Measurements from ENCODE around the gene ATG4C. TPM values are rescaled to one million over a fixed set of nuclear protein-coding genes. Genes with fewer than 3 reads are reported as not detected.

The ATG4C gene
- total and polyA plus RNA-seq, 2 donors, result 6.9 to 17.3 TPM

DNA sequence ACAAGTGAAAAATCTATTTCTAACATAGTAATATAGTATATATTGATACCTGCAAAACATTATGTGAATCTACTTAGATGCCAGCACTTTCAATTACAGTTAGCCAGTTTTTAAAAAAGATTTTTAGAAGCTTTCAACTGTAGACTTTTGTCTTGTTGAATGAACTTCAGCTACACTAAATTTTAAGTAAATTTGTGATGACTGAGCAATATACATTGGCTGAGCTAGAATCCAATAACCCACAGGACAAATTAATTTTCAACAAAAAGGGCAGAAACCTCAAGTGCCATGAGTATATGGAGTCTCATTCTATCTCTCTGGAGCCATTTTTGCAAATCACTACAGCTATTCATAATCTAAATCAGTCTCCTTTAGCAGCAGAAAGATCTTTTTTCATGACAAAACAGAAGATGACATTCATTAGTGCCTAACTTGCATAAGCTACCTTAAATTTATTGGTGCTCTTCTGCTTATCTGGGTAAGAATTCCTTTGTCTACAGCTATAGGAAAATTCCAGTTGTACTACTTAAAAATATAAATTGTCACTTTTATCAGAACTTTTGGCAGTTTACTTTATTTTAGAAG, 100.3 kb downstream of the ATG4C start:
- Histone ChIP-seq H3K36me3 (ENCODE audit: insufficient read depth) (no peaks in the 10 kb centered on the region), H3K27ac (ENCODE audit: low read depth) (no peak overlapping the region), H3K4me3 (ENCODE audit: low read depth, low read length) (no peak overlapping the region), H3K4me1 (ENCODE audit: insufficient read depth) (no peaks in the 10 kb centered on the region)
- DNase-seq (ENCODE audit: extremely low spot score), result no peak

DNA sequence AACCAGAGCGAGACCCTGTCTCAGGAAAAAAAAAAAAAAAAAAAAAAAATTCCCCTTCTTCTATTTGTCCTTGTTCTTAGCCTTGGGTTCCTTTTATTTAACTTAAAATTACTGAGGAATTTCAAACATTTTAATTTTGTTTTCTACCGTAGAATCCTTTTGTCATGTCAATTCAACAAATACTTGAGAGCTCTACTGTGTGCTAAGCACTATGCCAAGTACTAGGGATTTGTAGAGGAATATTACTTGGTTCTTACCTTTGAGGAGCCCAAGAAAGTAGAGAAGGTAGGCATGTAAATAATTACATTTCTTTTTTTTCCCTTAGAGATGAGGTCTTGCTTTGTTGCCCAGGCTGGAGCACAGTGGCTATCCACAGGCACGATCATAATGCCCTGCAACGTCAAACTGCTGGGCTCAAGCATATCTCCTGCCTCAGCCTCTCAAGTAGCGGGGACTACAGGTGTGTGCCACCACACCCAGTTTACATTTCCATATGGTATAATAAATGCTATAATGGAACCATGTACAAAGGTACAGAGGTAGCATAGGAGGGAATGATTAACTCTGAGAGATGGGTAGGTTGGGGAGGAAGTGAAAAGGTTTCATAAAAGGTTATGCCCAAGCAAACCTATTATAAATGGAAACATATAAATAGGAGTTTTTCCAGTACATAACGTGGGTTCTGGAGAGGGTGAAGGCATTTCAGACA, 104.0 kb downstream of the ATG4C start:
- no peaks in the 10 kb centered on the region for H3K4me1 ChIP-seq (ENCODE audit: insufficient read depth)
- 85% methylated on average over 6 of the region's 6 CpGs for WGBS
- H3K36me3 ChIP-seq (ENCODE audit: insufficient read depth), result no peaks in the 10 kb centered on the region
- DNase-seq (ENCODE audit: extremely low spot score), result no peak
- H3K4me3 ChIP-seq (ENCODE audit: low read depth, low read length), result no peak overlapping the region
- H3K27ac ChIP-seq (ENCODE audit: low read depth), result no peak overlapping the region

DNA sequence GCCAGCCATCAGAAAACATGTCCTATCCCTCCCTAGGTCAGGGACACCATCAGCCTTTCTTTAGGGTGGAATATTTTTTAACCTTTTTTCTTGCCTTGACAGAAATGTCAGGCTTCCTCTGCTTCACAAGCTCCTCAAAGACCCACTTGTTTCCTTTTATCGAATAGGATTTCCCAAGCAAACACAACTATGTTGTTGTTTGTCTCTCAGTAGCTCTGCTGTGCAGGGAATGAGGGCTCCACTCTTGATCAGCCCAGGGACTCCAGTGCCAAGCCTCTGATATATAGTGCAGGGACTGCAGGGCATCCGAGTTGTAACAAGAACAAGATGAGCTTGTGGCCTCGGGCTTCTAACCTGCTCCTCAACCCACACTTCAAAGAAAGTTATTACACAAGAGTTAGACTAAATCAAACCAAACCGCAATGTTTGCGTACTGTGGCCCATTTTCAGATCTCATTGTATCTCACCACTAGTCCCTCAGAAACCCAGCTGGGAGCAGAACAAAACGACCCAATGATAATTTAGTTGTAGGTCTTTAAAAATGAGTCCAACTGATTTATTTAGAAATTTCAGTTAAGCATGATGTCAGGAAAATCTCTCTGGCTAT, 108.1 kb downstream of the ATG4C start:
- no peak overlapping the region for H3K4me3 ChIP-seq (ENCODE audit: low read depth, low read length)
- WGBS, result 74% methylated on average over 6 of the region's 6 CpGs

DNA sequence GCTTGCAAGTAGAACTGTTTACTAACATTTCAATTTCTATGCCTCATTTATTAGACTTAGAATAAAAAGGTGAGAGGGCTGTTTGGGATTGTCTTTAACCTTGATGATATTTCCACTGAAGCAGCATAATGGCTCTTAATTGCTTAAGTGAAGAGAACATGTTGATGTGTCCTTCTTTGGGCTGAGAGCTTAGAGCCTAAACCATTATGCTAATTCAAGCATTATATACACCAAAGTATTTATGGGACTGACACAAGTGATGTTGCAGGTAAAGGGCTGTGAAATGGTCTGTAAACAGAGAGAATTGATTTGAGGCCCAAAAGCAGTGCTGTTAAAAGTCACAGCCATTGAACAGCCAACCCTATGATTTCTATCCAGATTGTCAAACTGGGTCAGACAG, 113.9 kb downstream of the ATG4C start:
- DNase-seq (ENCODE audit: extremely low spot score), result no peak
- Histone ChIP-seq H3K4me1 (ENCODE audit: insufficient read depth) (no peaks in the 10 kb centered on the region), H3K36me3 (ENCODE audit: insufficient read depth) (no peaks in the 10 kb centered on the region), H3K4me3 (ENCODE audit: low read depth, low read length) (no peak overlapping the region), H3K27ac (ENCODE audit: low read depth) (no peak overlapping the region)

More for the DNA sequence above, 108.1 kb downstream of the ATG4C start:
- DNase-seq (ENCODE audit: extremely low spot score), result no peak
- no peak overlapping the region for H3K27ac ChIP-seq (ENCODE audit: low read depth)
- H3K4me1 ChIP-seq (ENCODE audit: insufficient read depth), result no peaks in the 10 kb centered on the region
- no peaks in the 10 kb centered on the region for H3K36me3 ChIP-seq (ENCODE audit: insufficient read depth)

DNA sequence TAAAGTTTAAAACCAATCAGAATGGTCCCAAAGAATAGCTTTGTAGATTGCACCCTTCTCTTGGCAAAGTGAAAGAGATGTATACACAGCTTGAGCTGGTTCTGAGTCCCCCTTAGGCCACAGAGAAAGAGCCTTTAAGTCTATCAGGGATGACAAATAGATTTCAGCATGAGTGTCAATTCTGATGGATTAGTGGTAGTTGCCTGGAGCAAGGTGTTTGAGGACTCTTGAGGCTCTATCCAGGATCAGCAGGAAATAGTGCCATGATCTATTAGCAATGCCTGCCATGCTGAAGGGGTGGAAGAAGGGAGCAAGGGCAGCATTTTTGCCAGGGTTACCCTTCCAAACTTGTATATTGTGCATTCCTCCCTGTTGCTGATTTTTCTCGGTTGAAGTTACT, 116.6 kb downstream of the ATG4C start:
- no peaks in the 10 kb centered on the region for H3K36me3 ChIP-seq (ENCODE audit: insufficient read depth)
- H3K4me1 ChIP-seq (ENCODE audit: insufficient read depth), result no peaks in the 10 kb centered on the region
- DNase-seq (ENCODE audit: extremely low spot score), result no peak
- H3K27ac ChIP-seq (ENCODE audit: low read depth), result no peak overlapping the region
- WGBS, result 92% methylated on average over 1 of the region's 1 CpG
- no peak overlapping the region for H3K4me3 ChIP-seq (ENCODE audit: low read depth, low read length)

DNA sequence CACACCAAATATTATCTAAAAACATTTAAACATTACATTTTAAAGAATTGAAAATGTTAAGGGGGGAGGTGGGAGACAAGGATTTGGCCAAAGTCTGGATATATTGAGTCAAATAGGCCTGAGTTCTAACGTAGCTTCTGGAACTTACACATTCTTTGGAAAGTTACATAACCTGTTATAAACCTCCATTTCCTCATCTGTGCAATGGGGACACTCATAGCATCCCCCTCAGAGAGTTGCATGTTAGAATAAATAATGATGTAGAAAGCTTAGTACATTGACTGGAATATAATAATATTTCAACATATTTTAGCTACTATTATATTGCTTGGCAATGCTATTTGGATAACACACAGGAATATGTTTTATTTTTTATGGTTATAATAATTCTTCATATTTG, 117.7 kb downstream of the ATG4C start:
- Histone ChIP-seq H3K4me3 (ENCODE audit: low read depth, low read length) (no peak overlapping the region), H3K36me3 (ENCODE audit: insufficient read depth) (no peaks in the 10 kb centered on the region), H3K27ac (ENCODE audit: low read depth) (no peak overlapping the region), H3K4me1 (ENCODE audit: insufficient read depth) (no peaks in the 10 kb centered on the region)
- no peak for DNase-seq (ENCODE audit: extremely low spot score)
- WGBS, result 78% methylated on average over 1 of the region's 1 CpG

DNA sequence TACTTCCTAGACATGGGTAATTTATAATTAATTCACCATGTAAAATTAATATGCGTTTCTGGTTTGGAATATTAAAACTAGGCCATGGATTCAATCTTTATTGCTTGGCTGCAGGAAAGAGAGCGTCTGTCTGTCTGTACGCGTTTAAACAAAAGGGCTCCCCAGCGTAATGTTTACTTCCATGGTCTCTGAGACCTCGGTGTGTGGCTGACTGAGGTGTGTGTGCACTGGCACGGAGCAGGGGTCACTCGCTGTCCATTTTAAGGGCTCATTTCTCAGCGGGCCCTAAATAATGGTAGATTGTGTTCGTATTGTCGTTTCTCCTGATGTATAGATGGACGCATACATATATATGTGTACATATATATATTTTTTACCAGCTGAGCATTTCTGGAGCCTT, 119.6 kb downstream of the ATG4C start:
- Histone ChIP-seq H3K27ac (ENCODE audit: low read depth) (no peak overlapping the region), H3K4me1 (ENCODE audit: insufficient read depth) (no peaks in the 10 kb centered on the region), H3K4me3 (ENCODE audit: low read depth, low read length) (no peak overlapping the region), H3K36me3 (ENCODE audit: insufficient read depth) (no peaks in the 10 kb centered on the region)
- no peak for DNase-seq (ENCODE audit: extremely low spot score)
- WGBS, result 73% methylated on average over 12 of the region's 12 CpGs

DNA sequence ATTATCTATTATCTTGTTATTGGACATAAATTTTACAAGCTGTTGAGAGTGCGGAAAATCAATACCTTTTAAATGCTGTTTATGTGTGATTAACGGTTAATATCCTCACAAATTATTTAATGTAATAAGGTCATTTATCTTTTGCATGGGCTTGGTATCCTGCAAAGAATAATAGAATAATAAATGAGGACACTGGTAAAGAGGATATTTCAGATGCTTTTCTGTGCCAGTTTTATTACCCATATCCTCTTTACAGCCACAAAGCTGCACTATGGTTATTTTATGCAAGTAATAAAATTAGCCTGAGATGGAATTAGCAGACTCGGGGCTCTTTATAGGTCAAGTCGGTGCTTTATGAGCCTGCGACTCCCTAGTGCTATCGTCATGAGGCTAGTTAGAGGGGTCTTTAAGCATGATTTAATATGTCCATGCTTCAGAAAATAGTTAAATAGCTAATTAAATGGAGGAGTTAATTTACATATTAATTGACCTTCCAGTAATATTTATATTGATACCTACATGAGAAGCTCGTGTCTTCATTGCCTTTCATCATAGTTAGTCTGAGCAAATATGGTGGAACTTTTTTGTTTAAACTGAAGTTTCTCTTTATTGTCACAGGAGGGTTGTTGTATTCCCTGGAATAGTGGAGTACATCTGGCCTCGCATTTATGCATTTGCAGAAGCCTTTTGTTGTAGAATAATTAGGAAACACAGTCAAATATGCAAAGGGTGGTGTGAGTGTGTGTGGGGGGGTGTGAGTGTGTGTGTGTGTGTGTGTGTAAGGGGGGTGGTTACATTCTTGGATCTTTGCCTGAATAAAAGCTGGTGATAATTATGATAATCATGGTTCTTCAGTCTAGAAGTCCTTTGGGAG, 120.3 kb downstream of the ATG4C start:
- H3K27ac ChIP-seq (ENCODE audit: low read depth), result no peak overlapping the region
- H3K4me3 ChIP-seq (ENCODE audit: low read depth, low read length), result no peak overlapping the region
- 64% methylated on average over 8 of the region's 8 CpGs for WGBS
- no peaks in the 10 kb centered on the region for H3K36me3 ChIP-seq (ENCODE audit: insufficient read depth)
- H3K4me1 ChIP-seq (ENCODE audit: insufficient read depth), result no peaks in the 10 kb centered on the region
- no peak for DNase-seq (ENCODE audit: extremely low spot score)

DNA sequence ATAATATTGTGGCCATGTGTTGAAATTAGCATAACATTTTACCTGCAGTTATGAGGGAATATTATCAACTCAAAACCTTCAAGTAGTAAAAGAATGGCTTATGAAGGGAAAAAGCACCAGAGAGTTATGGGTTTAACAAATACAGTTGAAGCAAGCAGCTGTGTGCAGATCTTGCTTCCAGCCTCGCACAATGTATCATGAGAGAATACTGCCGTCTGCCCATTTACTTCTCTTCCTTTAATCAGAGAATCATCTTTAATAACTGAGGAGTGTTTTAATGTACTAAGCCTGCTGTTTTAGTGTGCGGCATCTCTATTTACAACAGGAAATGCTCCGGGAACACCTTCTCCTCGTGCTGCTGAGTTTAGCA, 120.9 kb downstream of the ATG4C start:
- Histone ChIP-seq H3K36me3 (ENCODE audit: insufficient read depth) (no peaks in the 10 kb centered on the region), H3K27ac (ENCODE audit: low read depth) (no peak overlapping the region), H3K4me3 (ENCODE audit: low read depth, low read length) (no peak overlapping the region), H3K4me1 (ENCODE audit: insufficient read depth) (no peaks in the 10 kb centered on the region)
- 55% methylated on average over 5 of the region's 5 CpGs for WGBS
- DNase-seq (ENCODE audit: extremely low spot score), result no peak

DNA sequence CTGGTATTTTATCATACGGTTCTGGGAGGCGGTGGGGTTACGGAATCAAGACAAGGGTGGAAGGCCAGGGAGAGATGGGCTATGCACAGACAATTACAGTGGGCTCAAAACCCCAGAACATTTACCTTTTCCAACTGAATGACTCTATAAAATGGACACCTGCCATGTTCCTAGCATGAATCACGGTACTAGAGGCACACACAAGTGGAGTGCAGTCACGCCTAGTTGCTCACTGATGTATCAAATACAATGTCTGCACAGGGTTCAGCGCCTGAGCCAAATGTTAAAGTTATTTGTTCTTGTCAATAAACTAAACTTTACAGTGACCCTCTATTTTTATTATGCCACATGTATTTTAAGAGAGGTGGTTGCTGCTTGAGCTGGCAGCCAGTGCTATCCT, 121.4 kb downstream of the ATG4C start:
- Histone ChIP-seq H3K27ac (ENCODE audit: low read depth) (no peak overlapping the region), H3K4me3 (ENCODE audit: low read depth, low read length) (no peak overlapping the region), H3K4me1 (ENCODE audit: insufficient read depth) (no peaks in the 10 kb centered on the region), H3K36me3 (ENCODE audit: insufficient read depth) (no peaks in the 10 kb centered on the region)
- 88% methylated on average over 6 of the region's 6 CpGs for WGBS
- no peak for DNase-seq (ENCODE audit: extremely low spot score)

DNA sequence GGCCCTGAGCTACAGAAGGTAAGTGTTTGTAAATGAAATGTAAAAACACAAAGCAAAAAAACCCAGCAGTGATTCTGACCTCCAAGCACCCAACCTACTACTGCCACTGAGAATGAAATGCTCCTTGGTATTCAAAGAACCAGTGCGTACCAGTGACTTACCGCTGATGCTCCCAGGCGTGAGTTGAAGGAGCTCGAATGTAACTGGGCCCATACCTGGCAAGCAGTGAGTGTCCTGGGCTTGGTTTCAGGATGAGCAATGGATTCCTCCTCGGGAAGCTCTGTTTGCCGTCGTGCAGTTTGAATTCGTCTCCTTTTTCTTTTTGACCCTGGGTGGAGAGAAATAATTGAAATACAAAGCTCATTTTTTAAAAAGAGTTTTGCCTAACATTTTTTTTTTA, 121.9 kb downstream of the ATG4C start:
- Histone ChIP-seq H3K4me3 (ENCODE audit: low read depth, low read length) (no peak overlapping the region), H3K27ac (ENCODE audit: low read depth) (no peak overlapping the region), H3K4me1 (ENCODE audit: insufficient read depth) (no peaks in the 10 kb centered on the region), H3K36me3 (ENCODE audit: insufficient read depth) (no peaks in the 10 kb centered on the region)
- whole genome bisulfite sequencing, result 91% methylated on average over 8 of the region's 8 CpGs
- DNase-seq (ENCODE audit: extremely low spot score), result no peak

DNA sequence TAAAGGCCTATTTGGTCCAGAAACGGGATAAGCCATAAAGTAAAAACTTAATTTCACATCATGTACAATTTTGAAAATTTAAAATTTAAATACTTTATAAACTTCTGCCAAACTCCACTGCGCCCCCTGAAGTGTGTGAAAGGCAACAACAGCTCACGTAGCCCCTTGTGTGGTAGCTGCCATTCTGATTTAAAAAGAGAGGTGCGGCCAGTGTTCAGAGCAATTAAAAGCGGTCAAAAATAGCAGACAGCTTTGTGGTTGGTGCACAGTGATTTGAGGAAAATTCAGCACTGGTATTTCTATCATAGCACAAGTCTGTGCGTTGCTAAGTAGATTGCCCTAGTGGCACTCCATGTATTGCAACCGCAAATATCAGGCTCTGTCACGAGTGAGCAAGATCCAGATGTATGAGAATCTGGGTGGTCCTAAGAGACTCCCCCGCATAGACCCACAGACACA, 122.5 kb downstream of the ATG4C start:
- DNase-seq (ENCODE audit: extremely low spot score), result no peak
- H3K4me1 ChIP-seq (ENCODE audit: insufficient read depth), result no peaks in the 10 kb centered on the region
- H3K27ac ChIP-seq (ENCODE audit: low read depth), result no peak overlapping the region
- 62% methylated on average over 9 of the region's 9 CpGs for WGBS
- H3K36me3 ChIP-seq (ENCODE audit: insufficient read depth), result no peaks in the 10 kb centered on the region
- no peak overlapping the region for H3K4me3 ChIP-seq (ENCODE audit: low read depth, low read length)

DNA sequence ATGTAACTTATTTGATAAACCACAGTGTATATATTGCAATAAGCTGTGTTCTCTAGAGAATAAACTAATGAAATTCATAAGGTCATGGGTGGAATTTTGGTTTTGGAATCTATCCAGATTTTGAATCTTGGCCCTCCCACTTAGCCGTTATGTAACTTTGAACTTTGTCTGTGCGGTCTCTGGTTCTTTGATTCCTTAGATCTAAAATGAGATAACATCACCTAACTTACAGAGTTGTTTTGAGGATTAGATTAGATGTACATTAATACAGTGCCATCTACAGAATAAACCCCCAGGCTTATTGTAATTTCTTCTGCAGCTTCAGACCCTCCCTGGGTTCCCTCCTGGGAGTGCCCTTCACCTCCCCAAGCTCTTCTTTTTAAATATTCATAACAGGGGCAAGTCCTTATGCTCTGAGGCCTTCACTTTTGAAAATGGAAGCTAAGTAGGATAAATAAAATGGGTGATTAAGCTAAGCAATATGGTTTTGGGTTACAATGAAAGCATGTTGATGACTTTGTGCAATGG, 124.3 kb downstream of the ATG4C start:
- Histone ChIP-seq H3K27ac (ENCODE audit: low read depth) (no peak overlapping the region), H3K36me3 (ENCODE audit: insufficient read depth) (no peaks in the 10 kb centered on the region), H3K4me1 (ENCODE audit: insufficient read depth) (no peaks in the 10 kb centered on the region), H3K4me3 (ENCODE audit: low read depth, low read length) (no peak overlapping the region)
- WGBS, result 76% methylated on average over 2 of the region's 2 CpGs
- DNase-seq (ENCODE audit: extremely low spot score), result no peak
